HG02610 (cell line): ENCODE results near the gene CYBC1.

ENCODE experiments used
- ATAC-seq: cut with Tn5 transposase; IDR thresholded peaks from one replicate; pipeline ENCODE4 v1.9.1; 2021; ENCODE audit warnings: mild to moderate bottlenecking, moderate library complexity; ENCODE audit not compliant: unreplicated experiment

The CYBC1 gene

GRCh38 chr17:82450357-82451106 lies at the start of gene CYBC1:
TSS of gene CYBC1 (minus strand) at chr17:82450752. CDS start at chr17:82449254, 1,498 bp downstream.
- ATAC-seq, result peak; percentile 55

GRCh38 chr17:82497483-82498405 lies 47.2 kb upstream of the CYBC1 start:
- ATAC-seq, result no peak

- ATAC-seq, result no peak
Observed at GRCh38 chr17:82496529-82497434, 46.2 kb upstream of the CYBC1 start.

- no peak for ATAC-seq
Observed at GRCh38 chr17:82495844-82496528, 45.4 kb upstream of the CYBC1 start.

- peak; percentile 77 for ATAC-seq
Observed at GRCh38 chr17:82494236-82495055, 43.9 kb upstream of the CYBC1 start.

GRCh38 chr17:82493226-82493781 lies 42.8 kb upstream of the CYBC1 start:
- no peak for ATAC-seq

GRCh38 chr17:82492643-82493225 lies 42.2 kb upstream of the CYBC1 start:
- ATAC-seq, result no peak

- no peak for ATAC-seq
Observed at GRCh38 chr17:82491533-82491932, 41.0 kb upstream of the CYBC1 start.

GRCh38 chr17:82491196-82491530 lies 40.6 kb upstream of the CYBC1 start:
- ATAC-seq, result no peak

GRCh38 chr17:82490512-82491195 lies 40.1 kb upstream of the CYBC1 start:
- ATAC-seq, result no peak

GRCh38 chr17:82489851-82490511 lies 39.4 kb upstream of the CYBC1 start:
- no peak for ATAC-seq

- ATAC-seq, result no peak
Observed at GRCh38 chr17:82489117-82489516, 38.6 kb upstream of the CYBC1 start.

GRCh38 chr17:82487910-82488309 lies 37.4 kb upstream of the CYBC1 start:
- no peak for ATAC-seq

- no peak for ATAC-seq
Observed at GRCh38 chr17:82486231-82487094, 35.9 kb upstream of the CYBC1 start.

- no peak for ATAC-seq
Observed at GRCh38 chr17:82483836-82484235, 33.3 kb upstream of the CYBC1 start.

- ATAC-seq, result no peak
Observed at GRCh38 chr17:82483204-82483660, 32.7 kb upstream of the CYBC1 start.

GRCh38 chr17:82480318-82480717 lies 29.8 kb upstream of the CYBC1 start:
- ATAC-seq, result no peak
